ENCODE results near the gene MREG.
A peak's percentile ranks its signal among the peaks of the same experiment; 100 is the strongest.

The MREG gene

DNA sequence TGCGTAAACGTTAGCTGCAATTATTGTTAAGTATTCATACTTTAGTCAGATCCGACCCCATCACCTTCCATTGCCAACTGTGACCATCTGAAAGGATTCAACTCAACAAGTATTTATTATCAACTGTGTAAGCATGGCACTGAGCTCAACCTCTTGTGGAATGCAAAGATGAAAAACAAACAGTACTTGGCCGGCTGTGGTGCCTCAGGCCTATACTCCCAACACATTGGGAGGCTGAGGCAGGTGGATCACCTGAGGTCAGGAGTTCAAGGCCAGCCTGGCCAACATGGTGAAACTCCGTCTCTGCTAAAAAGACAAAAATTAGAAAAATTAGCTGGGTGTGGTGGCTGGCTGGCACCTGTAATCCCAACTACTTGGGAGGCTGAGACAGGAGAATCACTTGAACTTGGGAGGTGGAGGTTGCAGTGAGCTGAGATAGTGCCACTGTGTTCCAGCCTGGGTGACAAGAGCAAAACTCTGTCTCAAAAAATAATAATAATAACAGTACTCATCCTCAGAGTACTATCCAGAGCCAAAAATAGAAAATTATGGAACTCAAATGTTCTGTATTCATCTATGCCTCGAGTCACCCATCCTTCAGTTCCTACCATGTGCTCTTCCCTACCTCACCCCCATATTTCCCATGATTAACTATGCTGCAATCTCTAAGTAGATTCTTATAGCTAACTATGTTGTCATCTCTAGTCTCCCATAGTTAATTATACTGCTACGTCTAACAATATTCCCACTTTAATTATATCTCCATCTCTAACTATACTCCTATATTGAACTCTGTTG, 8.6 kb upstream of the MREG start:
- H3K27me3 ChIP-seq (ENCODE audit: insufficient read depth, low read length): no peaks in the 10 kb centered on the region
- H3K4me3 ChIP-seq (ENCODE audit: low read depth, low read length): no peak overlapping the region
- no peak overlapping the region for H4K91ac ChIP-seq (ENCODE audit: low read depth, low read length)
- WGBS (ENCODE audit: extremely low coverage, insufficient coverage, insufficient read length): 100% methylated on average over 1 of the region's 7 CpGs
- no peak overlapping the region for H2AFZ ChIP-seq (ENCODE audit: insufficient read depth, low read length, poor library complexity)
- no peak overlapping the region for H2AK5ac ChIP-seq (ENCODE audit: low read length)
- no peak overlapping the region for H3K18ac ChIP-seq (ENCODE audit: low read length)
- H3K9me3 ChIP-seq (ENCODE audit: insufficient read depth, low read depth, low read length): no peaks in the 10 kb centered on the region
- H2BK12ac ChIP-seq (ENCODE audit: low read length): no peak overlapping the region
- H3K4me1 ChIP-seq (ENCODE audit: control insufficient read depth in 1 of 2, insufficient read depth in 2 of 2, low read length in 2 of 2): peaks cover 0 to 2% of the 10 kb centered on the region in 2 experiments
- no peaks in the 10 kb centered on the region for H3K79me1 ChIP-seq (ENCODE audit: low read length)
- H3K23ac ChIP-seq (ENCODE audit: low read length): no peak overlapping the region
- no peak overlapping the region for H2BK5ac ChIP-seq (ENCODE audit: low read depth, low read length, poor library complexity)
- no peak overlapping the region for H3K14ac ChIP-seq (ENCODE audit: low read length)
- H2BK120ac ChIP-seq (ENCODE audit: insufficient read depth, low read length, poor library complexity): no peak overlapping the region
- H3K27ac ChIP-seq (ENCODE audit: low read depth, low read length): no peak overlapping the region
- no peak overlapping the region for H3K4ac ChIP-seq (ENCODE audit: low read depth, low read length)
- no peak overlapping the region for H3K4me2 ChIP-seq (ENCODE audit: low read length)
- H4K8ac ChIP-seq (ENCODE audit: low read depth, low read length): no peak overlapping the region
- H3K79me2 ChIP-seq (ENCODE audit: control insufficient read depth, insufficient read depth, low read length, poor library complexity): no peaks in the 10 kb centered on the region
- H3K36me3 ChIP-seq (ENCODE audit: control insufficient read depth in 1 of 2, insufficient read depth in 2 of 2, low read length in 2 of 2): no peaks in the 10 kb centered on the region
- no peak for DNase-seq
- H3K9ac ChIP-seq (ENCODE audit: low read length): no peak overlapping the region
- H4K12ac ChIP-seq (ENCODE audit: low read depth, low read length): no peak overlapping the region

- no peak overlapping the region for H3K4ac ChIP-seq (ENCODE audit: low read depth, low read length)
- H4K91ac ChIP-seq (ENCODE audit: low read depth, low read length): no peak overlapping the region
- WGBS (ENCODE audit: extremely low coverage, insufficient coverage, insufficient read length): no CpG with 5 or more reads among the region's 3 CpGs
- H3K27ac ChIP-seq (ENCODE audit: low read depth, low read length): no peak overlapping the region
- no peak overlapping the region for H3K23ac ChIP-seq (ENCODE audit: low read length)
- no peak overlapping the region for H2AFZ ChIP-seq (ENCODE audit: insufficient read depth, low read length, poor library complexity)
- no peak overlapping the region for H3K4me2 ChIP-seq (ENCODE audit: low read length)
- no peak overlapping the region for H3K9ac ChIP-seq (ENCODE audit: low read length)
- H3K14ac ChIP-seq (ENCODE audit: low read length): no peak overlapping the region
- peaks cover 0 to 2% of the 10 kb centered on the region in 2 experiments for H3K4me1 ChIP-seq (ENCODE audit: control insufficient read depth in 1 of 2, insufficient read depth in 2 of 2, low read length in 2 of 2)
- no peaks in the 10 kb centered on the region for H3K79me1 ChIP-seq (ENCODE audit: low read length)
- H4K8ac ChIP-seq (ENCODE audit: low read depth, low read length): no peak overlapping the region
- no peaks in the 10 kb centered on the region for H3K9me3 ChIP-seq (ENCODE audit: insufficient read depth, low read depth, low read length)
- H3K27me3 ChIP-seq (ENCODE audit: insufficient read depth, low read length): no peaks in the 10 kb centered on the region
- no peak overlapping the region for H2AK5ac ChIP-seq (ENCODE audit: low read length)
- no peak overlapping the region for H4K12ac ChIP-seq (ENCODE audit: low read depth, low read length)
- DNase-seq: no peak
- no peak overlapping the region for H3K18ac ChIP-seq (ENCODE audit: low read length)
- H3K4me3 ChIP-seq (ENCODE audit: low read depth, low read length): no peak overlapping the region
- no peaks in the 10 kb centered on the region for H3K79me2 ChIP-seq (ENCODE audit: control insufficient read depth, insufficient read depth, low read length, poor library complexity)
- H3K36me3 ChIP-seq (ENCODE audit: control insufficient read depth in 1 of 2, insufficient read depth in 2 of 2, low read length in 2 of 2): no peaks in the 10 kb centered on the region
- no peak overlapping the region for H2BK5ac ChIP-seq (ENCODE audit: low read depth, low read length, poor library complexity)
- no peak overlapping the region for H2BK12ac ChIP-seq (ENCODE audit: low read length)
- no peak overlapping the region for H2BK120ac ChIP-seq (ENCODE audit: insufficient read depth, low read length, poor library complexity)
These were observed 5.4 kb upstream of the MREG start for GRCh38 chr2:216018709-216019108.

DNA sequence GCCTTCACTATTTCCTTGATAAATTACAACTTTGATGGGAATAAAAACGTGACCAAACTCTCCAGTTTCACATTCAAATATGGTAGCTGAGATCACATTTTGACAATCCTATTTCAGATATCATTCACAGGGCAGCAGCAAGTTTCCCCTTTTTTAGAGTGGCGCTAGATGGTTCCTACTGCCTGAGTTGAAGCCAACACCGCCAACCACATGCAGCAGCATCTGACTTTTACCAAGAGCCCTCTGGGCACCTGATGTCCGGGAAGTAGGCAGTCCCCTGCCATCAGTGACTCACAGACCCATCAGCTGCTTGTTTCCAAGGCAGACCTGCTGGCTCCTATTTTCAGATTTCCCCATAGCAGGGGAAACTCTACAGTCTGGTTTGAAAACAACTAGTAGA, 4.0 kb upstream of the MREG start:
- Histone ChIP-seq H3K9ac (ENCODE audit: low read length) (no peak overlapping the region), H3K4me3 (ENCODE audit: low read depth, low read length) (no peak overlapping the region), H3K4me2 (ENCODE audit: low read length) (no peak overlapping the region), H3K14ac (ENCODE audit: low read length) (no peak overlapping the region), H3K79me1 (ENCODE audit: low read length) (peaks cover 7% of the 10 kb centered on the region), H3K4me1 (ENCODE audit: control insufficient read depth in 1 of 2, insufficient read depth in 2 of 2, low read length in 2 of 2) (peaks cover 0 to 2% of the 10 kb centered on the region in 2 experiments), H3K79me2 (ENCODE audit: control insufficient read depth, insufficient read depth, low read length, poor library complexity) (peaks cover 5% of the 10 kb centered on the region), H3K18ac (ENCODE audit: low read length) (no peak overlapping the region), H2AK5ac (ENCODE audit: low read length) (no peak overlapping the region), H3K23ac (ENCODE audit: low read length) (no peak overlapping the region), H4K8ac (ENCODE audit: low read depth, low read length) (no peak overlapping the region), H4K91ac (ENCODE audit: low read depth, low read length) (no peak overlapping the region), H2BK5ac (ENCODE audit: low read depth, low read length, poor library complexity) (no peak overlapping the region), H3K27me3 (ENCODE audit: insufficient read depth, low read length) (no peaks in the 10 kb centered on the region), H2AFZ (ENCODE audit: insufficient read depth, low read length, poor library complexity) (no peak overlapping the region), H4K12ac (ENCODE audit: low read depth, low read length) (no peak overlapping the region), H3K36me3 (ENCODE audit: control insufficient read depth in 1 of 2, insufficient read depth in 2 of 2, low read length in 2 of 2) (no peaks in the 10 kb centered on the region), H3K4ac (ENCODE audit: low read depth, low read length) (no peak overlapping the region), H3K27ac (ENCODE audit: low read depth, low read length) (no peak overlapping the region), H2BK120ac (ENCODE audit: insufficient read depth, low read length, poor library complexity) (no peak overlapping the region), H2BK12ac (ENCODE audit: low read length) (no peak overlapping the region), H3K9me3 (ENCODE audit: insufficient read depth, low read depth, low read length) (no peaks in the 10 kb centered on the region)
- WGBS (ENCODE audit: extremely low coverage, insufficient coverage, insufficient read length): no CpG with 5 or more reads among the region's 4 CpGs
- DNase-seq: peak; percentile 80 to 81

DNA sequence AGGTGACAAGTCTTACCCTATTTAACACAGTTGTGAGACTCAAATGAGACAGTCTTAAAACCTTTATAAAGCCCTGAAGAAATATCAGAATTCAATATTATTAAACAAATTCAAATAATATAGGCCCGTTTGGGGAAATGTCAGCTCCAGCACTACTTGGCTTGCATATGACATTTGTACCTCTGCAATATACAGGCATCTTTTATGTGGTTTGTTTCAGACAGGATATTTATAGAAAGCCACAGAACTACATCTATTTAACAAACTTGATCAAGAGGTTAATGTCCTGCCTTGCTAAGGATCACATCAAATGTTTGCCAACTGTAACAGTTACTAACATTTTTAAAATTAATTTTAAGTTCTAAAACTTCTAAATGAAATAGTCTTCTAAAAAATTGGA, 3.2 kb upstream of the MREG start:
- Histone ChIP-seq H3K79me2 (ENCODE audit: control insufficient read depth, insufficient read depth, low read length, poor library complexity) (peaks cover 5% of the 10 kb centered on the region), H3K23ac (ENCODE audit: low read length) (no peak overlapping the region), H3K9me3 (ENCODE audit: insufficient read depth, low read depth, low read length) (no peaks in the 10 kb centered on the region), H3K14ac (ENCODE audit: low read length) (no peak overlapping the region), H3K9ac (ENCODE audit: low read length) (no peak overlapping the region), H3K36me3 (ENCODE audit: control insufficient read depth in 1 of 2, insufficient read depth in 2 of 2, low read length in 2 of 2) (no peaks in the 10 kb centered on the region), H3K4ac (ENCODE audit: low read depth, low read length) (no peak overlapping the region), H4K8ac (ENCODE audit: low read depth, low read length) (no peak overlapping the region), H2AFZ (ENCODE audit: insufficient read depth, low read length, poor library complexity) (no peak overlapping the region), H3K79me1 (ENCODE audit: low read length) (peaks cover 9% of the 10 kb centered on the region), H3K27ac (ENCODE audit: low read depth, low read length) (no peak overlapping the region), H3K4me1 (ENCODE audit: control insufficient read depth in 1 of 2, insufficient read depth in 2 of 2, low read length in 2 of 2) (peaks cover 0 to 2% of the 10 kb centered on the region in 2 experiments), H2AK5ac (ENCODE audit: low read length) (no peak overlapping the region), H3K18ac (ENCODE audit: low read length) (no peak overlapping the region), H3K27me3 (ENCODE audit: insufficient read depth, low read length) (no peaks in the 10 kb centered on the region), H3K4me3 (ENCODE audit: low read depth, low read length) (no peak overlapping the region), H2BK120ac (ENCODE audit: insufficient read depth, low read length, poor library complexity) (no peak overlapping the region), H3K4me2 (ENCODE audit: low read length) (no peak overlapping the region), H2BK12ac (ENCODE audit: low read length) (no peak overlapping the region), H4K12ac (ENCODE audit: low read depth, low read length) (no peak overlapping the region), H4K91ac (ENCODE audit: low read depth, low read length) (no peak overlapping the region), H2BK5ac (ENCODE audit: low read depth, low read length, poor library complexity) (no peak overlapping the region)
- no peak for DNase-seq
- WGBS (ENCODE audit: extremely low coverage, insufficient coverage, insufficient read length): no CpG with 5 or more reads among the region's 1 CpG
